C4-2B (cell line): ENCODE data around the gene LRIG3.

Experiments used
- CTCF ChIP-seq: fragments of 450-650 bp; conservative IDR thresholded peaks from 2 replicates; pipeline ENCODE4 v1.5.1; 2017; ENCODE audit warnings: mild to moderate bottlenecking
- ZFX ChIP-seq: fragments of 450-650 bp; IDR thresholded peaks from 2 replicates; pipeline ENCODE4 v1.6.1; 2017

DNA sequence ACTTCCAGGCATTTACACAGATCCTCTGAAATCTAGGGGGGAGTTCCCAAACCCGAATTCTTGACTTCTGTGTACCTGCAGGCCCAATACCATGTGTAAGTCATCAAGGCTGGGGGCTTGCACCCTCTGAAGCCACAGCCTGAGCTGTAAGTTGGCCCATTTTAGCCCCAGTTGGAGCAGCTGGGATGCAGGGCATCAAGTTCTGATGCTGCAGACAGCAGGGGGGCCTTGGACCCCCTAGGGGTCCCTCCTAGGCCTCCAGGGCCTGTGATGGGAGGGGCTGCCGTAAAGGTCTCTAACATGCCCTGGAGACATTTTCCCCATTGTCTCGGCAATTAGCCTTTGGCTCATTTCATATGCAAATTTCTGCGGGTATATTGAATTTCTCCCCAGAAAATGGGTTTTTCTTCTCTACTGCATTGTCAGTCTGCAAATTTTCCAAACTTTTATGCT lies 59.5 kb downstream of the LRIG3 start:
- no peak for TF ChIP-seq CTCF
- TF ChIP-seq ZFX, result no peak
